Right lobe of liver (tissue), 6 donors: ENCODE results near the gene IL1RL1. TPM values are rescaled to one million over a fixed set of nuclear protein-coding genes. Genes with fewer than 3 reads are reported as not detected.

Source experiments
- ATAC-seq, 4 donors: fragments of 200-7000 bp; cut with Tn5 transposase; one replicate each; pipeline ENCODE4 v1.9.1; 2020; ENCODE audit warnings: mild to moderate bottlenecking in 4 of 4, moderate library complexity in 4 of 4
- DNase-seq, 3 donors: peaks; one replicate each; pipeline ENCODE4 v3.0.0-alpha.2; 2020
- H3K27ac ChIP-seq, 3 donors: fragments of 200-600 bp; one replicate each; pipeline ENCODE4 v1.8.0; 2022
- H3K27me3 ChIP-seq, 2 donors: fragments of 200-600 bp; one replicate each; pipeline ENCODE4 v1.8.0; 2022
- H3K36me3 ChIP-seq, 4 donors: fragments of 200-600 bp; sonication (generic) in 1 of 4; one replicate each; pipeline versions ENCODE4 v1.5.1 to v1.8.0; 2017 to 2022; ENCODE audit warnings: control low read depth in 1 of 4
- H3K4me1 ChIP-seq, 4 donors: fragments of 200-600 bp; sonication (generic) in 1 of 4; one replicate each; pipeline versions ENCODE4 v1.5.1 to v1.8.0; 2017 to 2022; ENCODE audit warnings: control low read depth in 1 of 4
- H3K4me3 ChIP-seq, 3 donors: fragments of 200-600 bp; one replicate each; pipeline ENCODE4 v1.8.0; 2022
- H3K9me3 ChIP-seq, 4 donors: fragments of 200-600 bp; sonication (generic) in 1 of 4; one replicate each; pipeline versions ENCODE4 v1.5.1 to v1.8.0; 2017 to 2022; ENCODE audit warnings: control low read depth in 1 of 4
- CTCF ChIP-seq, 4 donors: fragments of 200-600 bp in 3 of 4; fragments of 450-650 bp in 1 of 4; IDR thresholded peaks; one replicate each; pipeline versions ENCODE4 v1.5.1 to v1.8.0; 2016 to 2022; ENCODE audit warnings: antibody characterized with exemption in 4 of 4, mild to moderate bottlenecking in 2 of 4
- POLR2A ChIP-seq: fragments of 450-650 bp; IDR thresholded peaks from one replicate; pipeline ENCODE4 v1.6.1; 2017; ENCODE audit warnings: antibody characterized with exemption, mild to moderate bottlenecking
- WGBS: methylation state at CpG from one replicate; pipeline ENCODE4 v1.1.6; 2018; ENCODE audit warnings: low coverage, low lambda C conversion rate; ENCODE audit not compliant: insufficient coverage; ENCODE audit errors: missing lambda C conversion rate; 5-methylcytosine and 5-hydroxymethylcytosine counted together
- intact Hi-C, 2 donors: fragments of 100-400 bp; cut with DNase I; formaldehyde crosslinking; loops; one replicate each; pipeline versions ENCODE4 v1.11.2 to v1.14.1; 2022
- total RNA-seq, 6 experiments: library from RNA; depleted of rRNA in 2 of 6; stranded (reverse); fragments of >200 nt in 2 of 6; fragmentation: NEBNext Ultra II Directional in 3 of 6; extraction: Animal tissue kit (Norgen Biotek cat#: 25700) in 3 of 6; gene quantifications; one replicate each; pipeline versions ENCODE4 v1.1.0 to v1.2.4, GENCODE V29; 2016 to 2023
- donor health status: DM: no; HTN: yes; CAD: no.
- donor health status: DM: no; HTN: no; CAD: no.
- donor health status: DM: no; HTN: no; CAD: no.
- donor health status: DM: no; HTN: yes; CAD: no.
- donor health status: DM: no; HTN: yes; CAD: no.

IL1RL1 gene
- total RNA-seq, 6 experiments from 2014 or later: 2.0 to 18.0 (median 4.2) TPM

DNA sequence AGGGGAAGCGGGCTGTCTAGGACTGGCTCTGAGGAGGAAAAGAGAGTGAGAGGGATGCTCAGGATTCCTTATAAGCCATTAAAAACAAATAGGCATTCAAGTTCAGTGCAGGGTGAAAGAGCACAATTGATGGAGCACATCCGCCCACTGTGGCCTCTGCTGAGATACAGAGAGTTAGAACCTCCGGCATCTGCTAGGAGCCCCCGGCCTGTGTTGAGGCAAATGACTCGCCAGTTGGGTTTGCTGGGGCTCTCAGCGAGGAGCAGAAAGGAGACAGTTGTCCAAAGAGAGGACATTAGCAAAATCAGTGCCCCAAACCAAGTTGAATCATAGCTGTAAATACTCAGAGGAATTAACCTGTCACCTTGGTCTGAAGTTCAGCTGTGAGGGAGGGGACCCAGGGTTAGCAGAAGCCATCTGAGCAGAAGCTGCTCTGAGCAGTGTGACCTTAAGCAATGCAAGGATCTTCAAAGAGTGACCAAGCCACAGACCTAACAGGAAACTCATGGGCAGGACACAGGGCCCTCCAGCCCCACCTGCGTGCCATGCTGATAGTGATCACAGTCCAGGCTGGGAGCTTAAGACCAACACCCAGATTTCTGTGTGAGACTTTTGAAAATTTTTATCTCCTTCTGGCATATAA is 88.3 kb downstream of the IL1RL1 start:
- no peak for TF ChIP-seq CTCF (IDR thresholded peaks at IDR 0.05)
- TF ChIP-seq POLR2A: no peak
- no peak overlapping the region for H3K4me3 ChIP-seq
- WGBS: 97% methylated on average over 5 of the region's 7 CpGs
- H3K27ac ChIP-seq: no peak overlapping the region
- no peaks in the 10 kb centered on the region for H3K27me3 ChIP-seq
- ATAC-seq (peak in 2 of 4 donors; percentile 6 to 33), DNase-seq (no peak)
- intact Hi-C loops: no loop called here
- no peaks in the 10 kb centered on the region for H3K36me3 ChIP-seq
- no peaks in the 10 kb centered on the region for H3K9me3 ChIP-seq
- no peaks in the 10 kb centered on the region for H3K4me1 ChIP-seq

DNA sequence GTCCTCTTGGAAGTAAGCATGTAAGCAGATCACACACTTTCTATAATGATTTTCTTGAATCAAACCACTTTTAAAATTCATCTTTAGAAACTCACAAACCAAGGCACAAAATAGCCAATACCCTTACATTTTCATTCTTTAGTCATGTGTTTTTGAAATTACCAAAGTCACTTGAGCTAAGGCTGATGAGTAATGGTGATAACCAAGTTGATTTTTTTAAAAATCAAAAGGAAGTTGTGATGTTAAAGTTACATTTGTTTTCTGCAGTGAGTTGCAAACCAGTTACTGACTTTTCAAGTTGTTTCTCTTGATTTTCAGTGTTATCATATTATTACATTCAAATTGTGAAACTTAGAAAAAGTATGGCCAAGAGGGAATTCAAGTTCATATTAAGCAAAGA is 90.1 kb downstream of the IL1RL1 start:
- DNase-seq (no peak), ATAC-seq (no peak)
- Histone ChIP-seq H3K4me1 (no peaks in the 10 kb centered on the region), H3K4me3 (no peak overlapping the region), H3K27ac (no peak overlapping the region), H3K36me3 (no peaks in the 10 kb centered on the region), H3K27me3 (no peaks in the 10 kb centered on the region), H3K9me3 (no peaks in the 10 kb centered on the region)
- intact Hi-C loops: no loop called here
- TF ChIP-seq CTCF (IDR thresholded peaks at IDR 0.05) (no peak), POLR2A (no peak)

Other genes with a start within 250 kb of the IL1RL1 start
- 10 to 100 TPM; 40.8 to 67.6 (median 52.2) TPM for gene IL1R1, start 168.8 kb upstream of the IL1RL1 start, total RNA-seq
- 1 to 10 TPM; 1.2 to 3.1 (median 2.3) TPM for gene IL1RL2, start 124.5 kb upstream of the IL1RL1 start, total RNA-seq
- gene IL18R1, start 44.2 kb downstream of the IL1RL1 start, total RNA-seq: 10 to 100 TPM in 2 of 6 experiments, 1 to 10 TPM in 4; 5.5 to 11.2 (median 8.1) TPM
- gene IL18RAP, start 111.6 kb downstream of the IL1RL1 start, total RNA-seq: 1 to 10 TPM in 2 of 6 experiments, under 1 TPM in 4; 0.22 to 2.7 (median 0.67) TPM
- gene SLC9A4, start 161.7 kb downstream of the IL1RL1 start, total RNA-seq: not detected